K562 (cell line): ENCODE measurements around the gene ENO2. TPM values are rescaled to one million over a fixed set of nuclear protein-coding genes. Genes with fewer than 3 reads are reported as not detected.
A peak's percentile ranks its signal among the peaks of the same experiment; 100 is the strongest.

ENCODE experiments used
- CC2D1A ChIP-seq: fragments of 450-650 bp; IDR thresholded peaks from 2 replicates; pipeline ENCODE4 v1.6.1; 2017; ENCODE audit warnings: mild to moderate bottlenecking
- CREM ChIP-seq: IDR thresholded peaks from 2 replicates; pipeline ENCODE4 v1.6.1; 2014; ENCODE audit warnings: antibody characterized with exemption, low read depth
- FUS ChIP-seq: fragments of 200-400 bp; formaldehyde crosslinking; optimal IDR thresholded peaks from 2 replicates; pipeline ENCODE3; 2017; ENCODE audit warnings: low read depth, low read length
- HNRNPLL ChIP-seq: fragments of 200-400 bp; formaldehyde crosslinking; IDR thresholded peaks from 2 replicates; pipeline ENCODE4 v1.6.1; 2017; ENCODE audit warnings: low read length, low read depth, mild to moderate bottlenecking; ENCODE audit not compliant: poor library complexity, severe bottlenecking
- KDM5B ChIP-seq: fragments of 200-600 bp; sonication (generic); IDR thresholded peaks from 2 replicates; pipeline ENCODE4 v1.6.1; 2012; ENCODE audit warnings: low read depth, mild to moderate bottlenecking, moderate library complexity, low read length, control low read depth, inconsistent platforms; ENCODE audit not compliant: insufficient replicate concordance
- KLF16 ChIP-seq: IDR thresholded peaks from 2 replicates; pipeline ENCODE4 v1.6.1; 2016; ENCODE audit warnings: antibody characterized with exemption
- RB1 ChIP-seq: fragments of 450-650 bp; IDR thresholded peaks from 2 replicates; pipeline ENCODE4 v1.6.1; 2017; ENCODE audit warnings: low read depth, mild to moderate bottlenecking
- SMARCE1 ChIP-seq: fragments of 450-650 bp; IDR thresholded peaks from 2 replicates; pipeline ENCODE4 v1.7.1; 2016; ENCODE audit warnings: mild to moderate bottlenecking
- ZNF23 ChIP-seq: fragments of 250-450 bp; sonication (Bioruptor Pico); IDR thresholded peaks from 2 replicates; pipeline ENCODE4 v1.4.0; 2020; ENCODE audit warnings: mild to moderate bottlenecking
- ZNF589 ChIP-seq: fragments of 200-800 bp; sonication (Bioruptor generic); IDR thresholded peaks from 2 replicates; pipeline ENCODE4 v1.6.1; 2016; ENCODE audit warnings: low read depth, missing genetic modification characterization, missing compliant biosample characterization
- ZNF707 ChIP-seq: fragments of 250-450 bp; sonication (Bioruptor Pico); conservative IDR thresholded peaks from 2 replicates; pipeline ENCODE4 v1.8.0; 2022; ENCODE audit warnings: inconsistent platforms, mild to moderate bottlenecking, moderate library complexity
- polyA plus RNA-seq, 8 experiments: library from polyadenylated mRNA; depleted of rRNA in 4 of 8; stranded (reverse) in 5 of 8; unstranded in 3 of 8; fragments of >200 nt; fragmentation: Nextera tagmentation in 2 of 8; fragmentation: Illumina TruSeq in 1 of 8; extraction: Ambion mirVana in 2 of 8; extraction: Trizol in 1 of 8; gene quantifications; 2 replicates each; pipeline versions ENCODE4 v1.2.1 to v1.2.3, GENCODE V29; 2011 to 2014; ENCODE audit warnings: inconsistent platforms in 1 of 8, missing spikeins in 1 of 8
- total RNA-seq, 7 experiments: library from RNA; depleted of rRNA in 6 of 7; stranded (reverse); fragments of >200 nt in 6 of 7; fragmentation: Illumina TruSeq in 2 of 7; extraction: Trizol in 2 of 7; gene quantifications; 2 replicates each; pipeline versions ENCODE4 v1.2.1 to v1.2.3, GENCODE V29; 2011 to 2021; ENCODE audit warnings: low replicate concordance in 1 of 7
- TF ChIP-seq, protein P1 (sequence below): fragments of 200-800 bp; sonication (Bioruptor generic); IDR thresholded peaks from 2 replicates; pipeline ENCODE4 v1.6.1; 2016; ENCODE audit warnings: missing genetic modification characterization, missing compliant biosample characterization
- TF ChIP-seq, protein P2 (sequence below): sonication (generic); formaldehyde crosslinking; IDR thresholded peaks from 2 replicates; pipeline ENCODE4 v1.8.1; 2022; ENCODE audit warnings: missing genetic modification reagents
- TF ChIP-seq, protein P3 (sequence below): fragments of 450-650 bp; IDR thresholded peaks from 2 replicates; pipeline ENCODE4 v1.6.1; 2016; ENCODE audit warnings: missing biosample characterization, missing genetic modification characterization
- TF ChIP-seq, protein P4 (sequence below): IDR thresholded peaks from 3 replicates; pipeline ENCODE4 v1.6.1; 2011; ENCODE audit warnings: borderline replicate concordance, mild to moderate bottlenecking, moderate library complexity; ENCODE audit not compliant: insufficient read length; ENCODE audit errors: extremely low read depth

ENO2 gene
- total and polyA plus RNA-seq, 9 of the 15 experiments (the other 6 are each of a cell fraction or from before 2014, with no cell fraction given) = 10.9 to 43.3 (median 21.0) TPM

DNA sequence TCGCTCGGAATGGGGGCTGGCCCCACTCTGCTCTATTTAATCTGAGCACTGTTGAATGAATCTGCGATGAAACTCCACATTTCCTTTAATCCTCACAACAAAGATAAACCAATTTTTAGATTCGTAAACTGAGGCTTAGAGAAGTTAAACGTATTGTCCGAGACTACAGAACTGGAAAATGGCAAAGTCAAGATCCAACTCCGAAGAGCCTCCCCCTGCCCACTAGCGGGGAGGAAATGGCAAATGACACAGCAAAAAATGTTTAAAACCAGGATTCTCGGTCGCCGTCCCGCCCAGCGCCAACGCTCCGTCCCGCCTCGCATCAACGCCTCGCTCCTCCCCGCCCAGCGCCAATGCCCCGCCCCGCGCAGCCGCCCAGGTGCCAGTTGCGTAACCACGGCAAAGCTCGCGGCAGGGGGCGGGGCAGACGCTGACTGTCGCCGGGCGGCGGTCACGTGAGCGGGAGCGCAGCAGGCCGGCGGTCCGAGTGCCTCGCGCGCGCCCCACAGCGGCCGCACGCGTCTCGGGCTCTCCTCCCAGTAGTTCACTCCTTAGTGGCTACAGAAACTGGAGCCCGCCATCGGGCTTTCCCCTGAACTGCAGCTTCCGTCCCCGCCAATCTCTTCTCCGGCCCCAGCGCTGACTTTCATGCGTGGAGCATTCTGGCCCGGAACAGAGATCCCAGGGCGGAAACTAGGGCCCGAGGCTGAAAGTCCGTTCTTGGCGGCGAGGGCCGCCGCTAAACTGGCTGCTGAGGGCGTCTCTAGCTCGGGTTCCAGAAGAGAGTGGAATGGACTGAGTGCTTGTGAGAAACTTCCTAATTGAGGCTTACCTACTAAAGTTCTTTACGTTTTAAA, 23.4 kb upstream of the ENO2 start (continued):
- TF ChIP-seq KLF16 (no peak), CC2D1A (peak; percentile 38; the same call in 1 of the 2 replicates), HNRNPLL (peak; percentile 48), FUS (no peak), ZNF23 (CRISPR knock-in tag) (no peak), ZNF707 (CRISPR knock-in tag) (no peak), KDM5B (peak; percentile 85), CREM (peak; percentile 81), SMARCE1 (peak; percentile 36; the same call in 1 of the 2 replicates), RB1 (peak; percentile 91), ZNF589 (CRISPR knock-in tag) (no peak)
- TF ChIP-seq, protein P1, sequence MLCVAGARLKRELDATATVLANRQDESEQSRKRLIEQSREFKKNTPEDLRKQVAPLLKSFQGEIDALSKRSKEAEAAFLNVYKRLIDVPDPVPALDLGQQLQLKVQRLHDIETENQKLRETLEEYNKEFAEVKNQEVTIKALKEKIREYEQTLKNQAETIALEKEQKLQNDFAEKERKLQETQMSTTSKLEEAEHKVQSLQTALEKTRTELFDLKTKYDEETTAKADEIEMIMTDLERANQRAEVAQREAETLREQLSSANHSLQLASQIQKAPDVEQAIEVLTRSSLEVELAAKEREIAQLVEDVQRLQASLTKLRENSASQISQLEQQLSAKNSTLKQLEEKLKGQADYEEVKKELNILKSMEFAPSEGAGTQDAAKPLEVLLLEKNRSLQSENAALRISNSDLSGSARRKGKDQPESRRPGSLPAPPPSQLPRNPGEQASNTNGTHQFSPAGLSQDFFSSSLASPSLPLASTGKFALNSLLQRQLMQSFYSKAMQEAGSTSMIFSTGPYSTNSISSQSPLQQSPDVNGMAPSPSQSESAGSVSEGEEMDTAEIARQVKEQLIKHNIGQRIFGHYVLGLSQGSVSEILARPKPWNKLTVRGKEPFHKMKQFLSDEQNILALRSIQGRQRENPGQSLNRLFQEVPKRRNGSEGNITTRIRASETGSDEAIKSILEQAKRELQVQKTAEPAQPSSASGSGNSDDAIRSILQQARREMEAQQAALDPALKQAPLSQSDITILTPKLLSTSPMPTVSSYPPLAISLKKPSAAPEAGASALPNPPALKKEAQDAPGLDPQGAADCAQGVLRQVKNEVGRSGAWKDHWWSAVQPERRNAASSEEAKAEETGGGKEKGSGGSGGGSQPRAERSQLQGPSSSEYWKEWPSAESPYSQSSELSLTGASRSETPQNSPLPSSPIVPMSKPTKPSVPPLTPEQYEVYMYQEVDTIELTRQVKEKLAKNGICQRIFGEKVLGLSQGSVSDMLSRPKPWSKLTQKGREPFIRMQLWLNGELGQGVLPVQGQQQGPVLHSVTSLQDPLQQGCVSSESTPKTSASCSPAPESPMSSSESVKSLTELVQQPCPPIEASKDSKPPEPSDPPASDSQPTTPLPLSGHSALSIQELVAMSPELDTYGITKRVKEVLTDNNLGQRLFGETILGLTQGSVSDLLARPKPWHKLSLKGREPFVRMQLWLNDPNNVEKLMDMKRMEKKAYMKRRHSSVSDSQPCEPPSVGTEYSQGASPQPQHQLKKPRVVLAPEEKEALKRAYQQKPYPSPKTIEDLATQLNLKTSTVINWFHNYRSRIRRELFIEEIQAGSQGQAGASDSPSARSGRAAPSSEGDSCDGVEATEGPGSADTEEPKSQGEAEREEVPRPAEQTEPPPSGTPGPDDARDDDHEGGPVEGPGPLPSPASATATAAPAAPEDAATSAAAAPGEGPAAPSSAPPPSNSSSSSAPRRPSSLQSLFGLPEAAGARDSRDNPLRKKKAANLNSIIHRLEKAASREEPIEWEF (CRISPR knock-in tag) = no peak
- TF ChIP-seq, protein P2, sequence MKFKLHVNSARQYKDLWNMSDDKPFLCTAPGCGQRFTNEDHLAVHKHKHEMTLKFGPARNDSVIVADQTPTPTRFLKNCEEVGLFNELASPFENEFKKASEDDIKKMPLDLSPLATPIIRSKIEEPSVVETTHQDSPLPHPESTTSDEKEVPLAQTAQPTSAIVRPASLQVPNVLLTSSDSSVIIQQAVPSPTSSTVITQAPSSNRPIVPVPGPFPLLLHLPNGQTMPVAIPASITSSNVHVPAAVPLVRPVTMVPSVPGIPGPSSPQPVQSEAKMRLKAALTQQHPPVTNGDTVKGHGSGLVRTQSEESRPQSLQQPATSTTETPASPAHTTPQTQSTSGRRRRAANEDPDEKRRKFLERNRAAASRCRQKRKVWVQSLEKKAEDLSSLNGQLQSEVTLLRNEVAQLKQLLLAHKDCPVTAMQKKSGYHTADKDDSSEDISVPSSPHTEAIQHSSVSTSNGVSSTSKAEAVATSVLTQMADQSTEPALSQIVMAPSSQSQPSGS (CRISPR knock-in tag) = no peak
- TF ChIP-seq, protein P3, sequence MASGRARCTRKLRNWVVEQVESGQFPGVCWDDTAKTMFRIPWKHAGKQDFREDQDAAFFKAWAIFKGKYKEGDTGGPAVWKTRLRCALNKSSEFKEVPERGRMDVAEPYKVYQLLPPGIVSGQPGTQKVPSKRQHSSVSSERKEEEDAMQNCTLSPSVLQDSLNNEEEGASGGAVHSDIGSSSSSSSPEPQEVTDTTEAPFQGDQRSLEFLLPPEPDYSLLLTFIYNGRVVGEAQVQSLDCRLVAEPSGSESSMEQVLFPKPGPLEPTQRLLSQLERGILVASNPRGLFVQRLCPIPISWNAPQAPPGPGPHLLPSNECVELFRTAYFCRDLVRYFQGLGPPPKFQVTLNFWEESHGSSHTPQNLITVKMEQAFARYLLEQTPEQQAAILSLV (tag) = no peak
- TF ChIP-seq, protein P4, sequence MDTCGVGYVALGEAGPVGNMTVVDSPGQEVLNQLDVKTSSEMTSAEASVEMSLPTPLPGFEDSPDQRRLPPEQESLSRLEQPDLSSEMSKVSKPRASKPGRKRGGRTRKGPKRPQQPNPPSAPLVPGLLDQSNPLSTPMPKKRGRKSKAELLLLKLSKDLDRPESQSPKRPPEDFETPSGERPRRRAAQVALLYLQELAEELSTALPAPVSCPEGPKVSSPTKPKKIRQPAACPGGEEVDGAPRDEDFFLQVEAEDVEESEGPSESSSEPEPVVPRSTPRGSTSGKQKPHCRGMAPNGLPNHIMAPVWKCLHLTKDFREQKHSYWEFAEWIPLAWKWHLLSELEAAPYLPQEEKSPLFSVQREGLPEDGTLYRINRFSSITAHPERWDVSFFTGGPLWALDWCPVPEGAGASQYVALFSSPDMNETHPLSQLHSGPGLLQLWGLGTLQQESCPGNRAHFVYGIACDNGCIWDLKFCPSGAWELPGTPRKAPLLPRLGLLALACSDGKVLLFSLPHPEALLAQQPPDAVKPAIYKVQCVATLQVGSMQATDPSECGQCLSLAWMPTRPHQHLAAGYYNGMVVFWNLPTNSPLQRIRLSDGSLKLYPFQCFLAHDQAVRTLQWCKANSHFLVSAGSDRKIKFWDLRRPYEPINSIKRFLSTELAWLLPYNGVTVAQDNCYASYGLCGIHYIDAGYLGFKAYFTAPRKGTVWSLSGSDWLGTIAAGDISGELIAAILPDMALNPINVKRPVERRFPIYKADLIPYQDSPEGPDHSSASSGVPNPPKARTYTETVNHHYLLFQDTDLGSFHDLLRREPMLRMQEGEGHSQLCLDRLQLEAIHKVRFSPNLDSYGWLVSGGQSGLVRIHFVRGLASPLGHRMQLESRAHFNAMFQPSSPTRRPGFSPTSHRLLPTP = no peak
